A204.1 (cell line): ENCODE data around the gene MSANTD7.
"Not testable (repeated sequence)": the region's sequence is repeated elsewhere in the genome, so short reads cannot be mapped to it uniquely, and the experiment has no call there.

Experiments
- FAIRE-seq: peaks from 2 replicates; lab custom pipeline; 2012; peaks lifted over from hg19 to GRCh38; lab: Jason Lieb, UNC

The MSANTD7 gene

GRCh38 chr10:14837757-14838581 lies at the start of gene MSANTD7, which contains the start of the genes CDNF and HSPA14:
MSANTD7 (plus strand) TSS chr10:14838306; CDS start chr10:14842285, 3,979 bp downstream.
CDNF (minus strand) TSS chr10:14838037; CDS start chr10:14837946, 91 bp downstream.
HSPA14 (plus strand) TSS chr10:14838306; CDS start chr10:14838403, 97 bp downstream.
- peak; percentile 86 for FAIRE-seq

- FAIRE-seq = no peak
Measured at GRCh38 chr10:14798636-14799035, 39.5 kb upstream of the MSANTD7 start.

GRCh38 chr10:14800397-14800796 lies 37.7 kb upstream of the MSANTD7 start:
- FAIRE-seq = no peak

- FAIRE-seq = no peak
Measured at GRCh38 chr10:14801723-14802122, 36.4 kb upstream of the MSANTD7 start.

GRCh38 chr10:14803827-14804226 lies 34.3 kb upstream of the MSANTD7 start:
- no peak for FAIRE-seq

- FAIRE-seq = no peak
Measured at GRCh38 chr10:14806318-14806717, 31.8 kb upstream of the MSANTD7 start.

GRCh38 chr10:14810969-14811953 lies 26.8 kb upstream of the MSANTD7 start:
- FAIRE-seq = no peak

GRCh38 chr10:14812271-14812670 lies 25.8 kb upstream of the MSANTD7 start:
- no peak for FAIRE-seq

- FAIRE-seq = no peak
Measured at GRCh38 chr10:14815681-14816080, 22.4 kb upstream of the MSANTD7 start.

GRCh38 chr10:14816717-14817116 lies 21.4 kb upstream of the MSANTD7 start:
- not testable (repeated sequence) for FAIRE-seq

- FAIRE-seq = no peak
Measured at GRCh38 chr10:14820010-14820774, 17.9 kb upstream of the MSANTD7 start.

- no peak for FAIRE-seq
Measured at GRCh38 chr10:14820775-14821154, 17.3 kb upstream of the MSANTD7 start.

GRCh38 chr10:14821635-14822375 lies 16.3 kb upstream of the MSANTD7 start:
- FAIRE-seq = no peak

- peak; percentile 58 for FAIRE-seq
Measured at GRCh38 chr10:14822879-14823755, 15.0 kb upstream of the MSANTD7 start.

- no peak for FAIRE-seq
Measured at GRCh38 chr10:14823966-14824365, 14.1 kb upstream of the MSANTD7 start.

GRCh38 chr10:14826076-14826829 lies 11.9 kb upstream of the MSANTD7 start:
- no peak for FAIRE-seq

GRCh38 chr10:14833106-14833505 lies 5.0 kb upstream of the MSANTD7 start:
- FAIRE-seq = no peak

GRCh38 chr10:14836208-14836607 lies 1.9 kb upstream of the MSANTD7 start:
- FAIRE-seq = no peak

- FAIRE-seq = no peak
Measured at GRCh38 chr10:14837003-14837756, 926 bp upstream of the MSANTD7 start.
